Left renal cortex interstitium (tissue), 4 donors: ENCODE measurements around the gene PRG2. TPM values are rescaled to one million over a fixed set of nuclear protein-coding genes. Genes with fewer than 3 reads are reported as not detected.
"Not testable (repeated sequence)": the region's sequence is repeated elsewhere in the genome, so short reads cannot be mapped to it uniquely, and the experiment has no call there.

Source experiments
- DNase-seq, 4 donors: peaks; one replicate each; pipeline ENCODE4 v3.0.0-alpha.2; 2013; ENCODE audit warnings: low read depth in 4 of 4, low spot score in 2 of 4, missing footprints in 1 of 4
- polyA plus RNA-seq, 4 donors: library from polyadenylated mRNA; unstranded; fragments of 120-200 nt; gene quantifications; one replicate each; pipeline ENCODE4 v1.2.1, GENCODE V29; 2013; ENCODE audit not compliant: insufficient read length in 4 of 4

Gene PRG2
- polyA plus RNA-seq, 4 donors: 0.22 to 3.1 (median 1.1) TPM

DNA sequence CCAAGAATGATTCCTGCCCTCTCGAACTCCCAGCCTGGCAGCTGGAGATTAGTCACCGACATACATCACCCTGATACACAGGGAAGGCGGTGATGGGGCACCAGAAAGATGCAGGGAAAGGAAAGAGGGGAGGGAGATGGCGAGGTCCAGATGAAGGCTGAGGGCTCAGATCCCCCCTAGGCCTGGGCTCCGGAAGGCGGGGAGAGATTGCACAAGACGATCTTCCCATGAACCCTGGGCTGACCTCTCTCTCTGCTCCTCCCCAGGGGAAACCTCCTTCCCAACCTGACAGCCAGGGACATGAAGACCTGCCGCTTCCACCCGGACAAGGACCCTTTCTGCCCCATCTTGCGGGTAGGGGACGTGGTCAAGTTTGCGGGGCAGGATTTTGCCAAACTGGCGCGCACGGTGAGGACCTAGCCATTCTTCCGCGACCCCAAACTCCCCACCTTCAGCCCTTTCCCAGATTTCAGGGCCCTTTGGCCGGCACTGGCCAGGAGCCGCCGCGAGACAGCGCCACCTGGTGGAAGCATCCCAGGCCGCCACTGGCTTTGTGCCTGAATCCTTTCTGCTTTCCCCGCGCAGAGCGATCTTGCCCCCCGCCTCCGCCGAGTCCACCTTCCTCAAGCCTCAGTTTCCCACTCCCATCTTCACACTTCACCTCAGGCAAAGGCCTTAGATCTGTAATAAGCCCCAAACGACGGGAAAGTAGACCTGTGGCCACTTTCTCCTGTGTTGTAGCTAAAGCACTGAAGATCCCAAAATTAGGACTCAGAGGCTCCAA is 40.8 kb downstream of the PRG2 start:
- DNase-seq: no peak

GRCh38 chr11:57348636-57349313 is 41.7 kb downstream of the PRG2 start:
- no peak for DNase-seq

DNA sequence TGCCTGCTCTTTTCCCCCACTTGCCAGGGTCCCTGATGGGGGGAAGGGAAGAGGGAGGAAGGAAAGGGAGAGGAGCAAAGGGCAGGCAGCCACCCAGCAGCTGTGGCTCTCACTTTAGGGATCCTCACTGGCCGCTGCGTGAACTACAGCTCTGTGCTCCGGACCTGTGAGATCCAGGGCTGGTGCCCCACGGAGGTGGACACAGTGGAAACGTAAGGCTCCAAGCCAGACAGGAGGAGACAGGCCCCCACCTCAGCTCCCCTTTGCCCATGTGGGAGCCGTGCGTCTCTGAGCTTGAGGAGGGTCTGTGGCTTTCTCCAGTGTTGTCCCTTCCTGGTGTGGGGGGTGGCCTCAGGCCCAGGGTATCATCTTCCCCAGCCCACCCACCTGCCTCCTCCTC is 42.4 kb downstream of the PRG2 start:
- no peak for DNase-seq

DNA sequence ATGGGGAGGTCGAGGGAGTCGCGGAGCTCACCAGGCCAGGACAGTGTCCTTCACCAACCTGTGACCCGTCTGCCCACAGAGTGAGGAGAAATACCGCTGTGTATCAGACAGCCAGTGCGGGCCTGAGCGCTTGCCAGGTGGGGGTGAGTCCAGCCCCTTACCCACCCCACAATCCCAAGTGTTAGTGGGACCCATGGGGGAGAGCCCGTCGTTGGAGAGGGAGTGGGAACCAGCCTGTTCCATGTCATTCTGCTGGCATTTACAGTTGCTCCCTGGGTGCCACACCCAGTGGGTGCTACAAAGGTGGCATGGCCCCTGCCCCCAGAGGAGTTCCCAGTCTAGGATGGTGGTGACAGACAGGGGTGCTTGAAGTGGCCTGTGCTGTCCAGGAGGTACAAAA is 43.1 kb downstream of the PRG2 start:
- no peak for DNase-seq

- DNase-seq: no peak
Measured at GRCh38 chr11:57345555-57346211, 44.8 kb downstream of the PRG2 start.

GRCh38 chr11:57344826-57345225 is 45.6 kb downstream of the PRG2 start:
- no peak for DNase-seq

- no peak for DNase-seq
Measured at GRCh38 chr11:57343825-57344224, 46.6 kb downstream of the PRG2 start.

GRCh38 chr11:57342702-57343101 is 47.7 kb downstream of the PRG2 start:
- no peak for DNase-seq

- DNase-seq: no peak
Measured at GRCh38 chr11:57341250-57341808, 49.1 kb downstream of the PRG2 start.

DNA sequence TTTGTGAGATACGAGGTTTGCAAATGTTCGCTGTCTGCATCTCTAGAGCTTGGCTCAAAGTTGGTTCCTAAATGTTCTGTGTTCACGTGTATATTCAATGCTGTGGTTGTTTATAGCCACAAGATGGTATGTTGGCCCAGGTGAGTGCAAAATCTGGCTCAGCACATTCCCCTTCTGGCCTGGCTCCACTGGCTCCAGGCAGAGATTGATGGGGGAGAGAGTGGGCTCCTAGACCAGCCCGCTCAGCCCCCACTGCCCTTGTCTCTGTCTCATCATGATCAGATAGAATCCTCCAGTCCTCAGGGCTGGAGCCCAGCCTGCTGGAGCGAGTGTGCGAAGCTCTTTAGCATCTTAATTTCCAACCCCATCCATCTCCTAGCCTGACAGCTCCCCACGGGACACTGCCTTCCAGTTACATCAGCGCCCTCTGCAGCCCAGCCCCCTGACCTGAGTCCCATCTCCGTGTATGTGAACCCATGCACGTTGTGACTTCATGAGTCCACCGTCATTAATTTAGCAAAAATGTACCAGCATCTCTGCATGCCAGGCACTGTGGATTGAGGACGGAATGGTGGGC is 50.3 kb downstream of the PRG2 start:
- DNase-seq: peak in 1 of 4 donors; percentile 50

DNA sequence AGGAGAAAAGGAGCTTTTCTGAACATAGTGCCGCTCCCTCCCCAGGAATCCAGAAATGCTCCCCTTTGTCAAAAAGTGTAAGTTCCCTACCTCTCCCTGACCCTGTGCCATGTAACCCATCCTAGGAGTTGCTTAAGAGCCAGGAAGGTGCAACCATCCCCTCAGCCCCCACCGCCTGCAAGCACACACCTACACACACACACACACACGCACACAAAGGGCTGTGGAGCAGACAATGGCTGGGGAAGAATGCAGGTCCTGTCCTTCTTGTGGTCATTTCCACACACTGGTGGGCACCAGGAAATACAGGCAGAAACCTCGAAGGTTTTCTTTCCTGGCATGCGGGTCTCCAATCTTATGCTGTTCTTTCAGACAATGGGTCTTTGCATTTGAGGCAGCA is 51.1 kb downstream of the PRG2 start:
- no peak for DNase-seq

GRCh38 chr11:57338142-57338541 is 52.3 kb downstream of the PRG2 start, which contains the start of gene P2RX3:
Gene P2RX3, plus strand, starts transcription at chr11:57338352. Its CDS starts 199 bp downstream, at chr11:57338551.
- no peak for DNase-seq

DNA sequence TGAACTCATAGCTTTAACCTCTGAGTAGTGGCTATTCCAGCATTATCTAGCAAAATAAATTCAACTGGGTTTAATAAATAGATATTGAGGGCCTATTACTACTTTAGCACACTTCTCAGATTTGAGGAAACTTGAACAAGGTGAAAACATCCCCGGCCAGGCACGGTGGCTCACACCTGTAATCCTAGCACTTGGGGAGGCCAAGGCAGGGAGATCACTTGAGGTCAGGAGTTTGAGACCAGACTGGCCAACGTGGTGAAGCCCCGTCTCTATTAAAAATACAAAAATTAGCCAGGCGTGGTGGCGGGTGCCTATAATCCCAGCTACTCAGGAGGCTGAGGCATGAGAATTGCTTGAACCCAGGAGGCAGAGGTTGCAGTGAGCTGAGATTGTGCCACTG is 53.6 kb downstream of the PRG2 start:
- DNase-seq: not testable (repeated sequence)

Other genes starting within 250 kb of the PRG2 start
- gene LRRC55, start 208.7 kb downstream of the PRG2 start, polyA plus RNA-seq: 1 to 10 TPM; 4.9 to 5.7 (median 5.5) TPM
- 100 to 1,000 TPM in 1 of 4 donors, 10 to 100 TPM in 3; 76.7 to 107 (median 94.6) TPM for gene APLNR, start 153.4 kb downstream of the PRG2 start, polyA plus RNA-seq
- gene TNKS1BP1, start 65.7 kb downstream of the PRG2 start, polyA plus RNA-seq: 10 to 100 TPM; 65.8 to 74.5 (median 68.7) TPM
- 100 to 1,000 TPM; 169 to 189 (median 183) TPM for gene SSRP1, start 54.8 kb downstream of the PRG2 start, polyA plus RNA-seq
- gene P2RX3, start 52.3 kb downstream of the PRG2 start, polyA plus RNA-seq: under 1 TPM; 0.46 to 0.85 (median 0.70) TPM
- 1 to 10 TPM in 1 of 4 donors, under 1 TPM in 3; 0.21 to 1.2 (median 0.69) TPM for gene PRG3, start 9.5 kb downstream of the PRG2 start, polyA plus RNA-seq
- gene SLC43A3, start 36.5 kb upstream of the PRG2 start, polyA plus RNA-seq: 10 to 100 TPM; 19.8 to 24.7 (median 22.7) TPM
- gene RTN4RL2, start 69.9 kb upstream of the PRG2 start, polyA plus RNA-seq: 1 to 10 TPM; 3.0 to 3.9 (median 3.2) TPM
- 1 to 10 TPM; 6.7 to 8.8 (median 7.0) TPM for gene SLC43A1, start 125.1 kb upstream of the PRG2 start, polyA plus RNA-seq
- 10 to 100 TPM; 45.8 to 59.3 (median 52.2) TPM for gene TIMM10, start 140.1 kb upstream of the PRG2 start, polyA plus RNA-seq
- gene SMTNL1, start 146.9 kb upstream of the PRG2 start, polyA plus RNA-seq: under 1 TPM; 0.11 to 0.46 (median 0.22) TPM
- 10 to 100 TPM; 32.3 to 47.6 (median 44.0) TPM for gene UBE2L6, start 177.0 kb upstream of the PRG2 start, polyA plus RNA-seq
- gene SERPING1, start 207.0 kb upstream of the PRG2 start, polyA plus RNA-seq: 100 to 1,000 TPM; 145 to 174 (median 160) TPM